Measurements from ENCODE around the gene TTLL1.

Gene TTLL1

GRCh38 chr22:42993651-42994275, 95.4 kb downstream of the TTLL1 start:
- no peak for DNase-seq (ENCODE audit: low read depth)

- no peak for DNase-seq (ENCODE audit: low read depth)
These were observed 96.2 kb downstream of the TTLL1 start for GRCh38 chr22:42992886-42993479.

- no peak for DNase-seq (ENCODE audit: low read depth)
These were observed 97.1 kb downstream of the TTLL1 start for GRCh38 chr22:42992092-42992491.

- peak; percentile 95 for DNase-seq (ENCODE audit: low read depth)
These were observed 98.1 kb downstream of the TTLL1 start for GRCh38 chr22:42991010-42991651.

- peak; percentile 94 for DNase-seq (ENCODE audit: low read depth)
These were observed 98.9 kb downstream of the TTLL1 start for GRCh38 chr22:42990131-42990838.
